COLO668 (cell line): Measurements from ENCODE around the gene TBPL2.

ENCODE experiments used
- DNase-seq: peaks from one replicate; lab custom pipeline; 2025; ENCODE audit not compliant: unreplicated experiment; lab: John Stamatoyannopoulos, UW

The TBPL2 gene

DNA sequence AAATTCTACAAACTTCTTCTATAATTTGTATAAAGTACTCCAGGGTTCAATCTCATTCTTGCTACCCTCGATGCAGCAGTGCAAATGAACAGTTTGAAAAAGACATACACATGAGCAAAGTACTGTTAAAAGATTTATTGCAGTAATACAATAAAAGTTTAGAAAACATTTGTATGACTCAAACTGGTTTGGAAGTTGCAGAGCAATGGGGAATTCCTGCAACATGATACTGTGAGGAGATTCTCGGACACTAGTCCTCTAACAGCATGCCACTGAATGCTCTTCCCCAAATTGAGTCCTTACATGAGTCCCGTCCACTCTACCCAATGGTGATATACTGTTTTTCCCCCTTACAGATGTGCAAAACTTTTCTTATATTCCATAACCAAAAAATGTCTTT lies 74.1 kb downstream of the TBPL2 start:
- no peak for DNase-seq
